ENCODE data around the gene MNAT1.

MNAT1 gene

DNA sequence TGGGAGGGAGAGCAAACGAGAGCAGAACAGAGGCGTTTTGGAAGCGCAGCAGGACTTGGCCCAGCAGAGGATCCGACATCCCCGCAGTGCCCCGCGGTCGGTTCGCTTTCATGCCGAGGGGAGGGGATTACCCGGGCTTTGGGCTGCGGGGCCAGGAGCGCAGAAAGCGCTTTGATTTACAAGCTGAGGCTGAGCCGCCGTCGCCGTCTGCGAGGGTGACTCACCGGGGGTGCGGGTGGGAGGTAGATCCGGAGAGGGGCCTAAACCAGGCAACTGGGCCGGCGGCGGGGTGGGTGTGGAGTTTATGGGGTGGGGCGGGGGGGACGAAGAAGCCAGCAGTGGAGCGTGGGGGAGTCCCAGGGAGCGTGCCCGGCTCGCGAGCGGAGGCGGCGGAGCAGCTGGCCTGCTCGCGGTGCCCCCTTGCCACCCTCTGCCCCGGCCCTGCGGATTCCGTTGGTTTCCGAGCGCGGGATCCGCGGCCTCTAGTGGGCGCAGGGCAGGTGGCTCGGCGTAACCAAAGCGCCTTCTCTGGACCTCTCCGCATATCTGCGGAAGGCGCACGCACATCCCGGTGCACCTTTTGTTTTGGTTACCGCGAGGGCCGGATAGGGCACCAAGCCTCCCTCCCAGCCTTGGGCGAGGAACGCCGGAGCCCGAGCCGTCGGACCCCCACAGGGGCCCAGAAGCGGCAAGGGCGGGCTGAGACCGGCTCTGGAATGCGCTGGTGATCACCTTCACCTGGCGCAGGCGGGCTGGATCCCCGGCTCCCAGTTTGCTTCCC, 13.0 kb upstream of the MNAT1 start (continued):
- TF ChIP-seq SP7 (tag by site-specific recombination; IDR thresholded peaks at IDR 0.05) (peak; percentile 51), SALL2 (tag by site-specific recombination; IDR thresholded peaks at IDR 0.05; ENCODE audit: borderline replicate concordance) (no peak), ZNF341 (tag by site-specific recombination; IDR thresholded peaks at IDR 0.05; ENCODE audit: low read depth) (no peak), ZNF112 (tag by site-specific recombination; IDR thresholded peaks at IDR 0.05) (no peak), ZXDB (tag by site-specific recombination; IDR thresholded peaks at IDR 0.05) (peak; percentile 52; the same call in 1 of the 2 replicates), ZNF404 (tag by site-specific recombination; IDR thresholded peaks at IDR 0.05) (no peak), ZBTB21 (tag by site-specific recombination; IDR thresholded peaks at IDR 0.05) (no peak), ZNF335 (tag by site-specific recombination; conservative IDR thresholded peaks at IDR 0.05) (peak; percentile 49), ZNF18 (tag by site-specific recombination; IDR thresholded peaks at IDR 0.05) (no peak), ZNF521 (tag by site-specific recombination; IDR thresholded peaks at IDR 0.05) (no peak), SP3 (tag by site-specific recombination; IDR thresholded peaks at IDR 0.05) (peak; percentile 30; the same call in 1 of the 2 replicates), ZNF701 (tag by site-specific recombination; IDR thresholded peaks at IDR 0.05) (no peak), ZNF140 (tag by site-specific recombination; IDR thresholded peaks at IDR 0.05) (no peak), OSR2 (tag by site-specific recombination; IDR thresholded peaks at IDR 0.05) (no peak), ZBTB11 (tag by site-specific recombination; conservative IDR thresholded peaks at IDR 0.05; ENCODE audit: low read depth) (0 out of 2 replicates have a peak, but pooled peaks have one; percentile 30), ZIC2 (tag by site-specific recombination; IDR thresholded peaks at IDR 0.05) (peak; percentile 95), KLF9 (tag by site-specific recombination; IDR thresholded peaks at IDR 0.05; ENCODE audit: low read depth) (peak; percentile 65), WT1 (tag by site-specific recombination; IDR thresholded peaks at IDR 0.05) (0 out of 2 replicates have a peak, but pooled peaks have one; percentile 19)
- TF ChIP-seq, protein P1, sequence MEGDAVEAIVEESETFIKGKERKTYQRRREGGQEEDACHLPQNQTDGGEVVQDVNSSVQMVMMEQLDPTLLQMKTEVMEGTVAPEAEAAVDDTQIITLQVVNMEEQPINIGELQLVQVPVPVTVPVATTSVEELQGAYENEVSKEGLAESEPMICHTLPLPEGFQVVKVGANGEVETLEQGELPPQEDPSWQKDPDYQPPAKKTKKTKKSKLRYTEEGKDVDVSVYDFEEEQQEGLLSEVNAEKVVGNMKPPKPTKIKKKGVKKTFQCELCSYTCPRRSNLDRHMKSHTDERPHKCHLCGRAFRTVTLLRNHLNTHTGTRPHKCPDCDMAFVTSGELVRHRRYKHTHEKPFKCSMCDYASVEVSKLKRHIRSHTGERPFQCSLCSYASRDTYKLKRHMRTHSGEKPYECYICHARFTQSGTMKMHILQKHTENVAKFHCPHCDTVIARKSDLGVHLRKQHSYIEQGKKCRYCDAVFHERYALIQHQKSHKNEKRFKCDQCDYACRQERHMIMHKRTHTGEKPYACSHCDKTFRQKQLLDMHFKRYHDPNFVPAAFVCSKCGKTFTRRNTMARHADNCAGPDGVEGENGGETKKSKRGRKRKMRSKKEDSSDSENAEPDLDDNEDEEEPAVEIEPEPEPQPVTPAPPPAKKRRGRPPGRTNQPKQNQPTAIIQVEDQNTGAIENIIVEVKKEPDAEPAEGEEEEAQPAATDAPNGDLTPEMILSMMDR (tag by site-specific recombination; IDR thresholded peaks at IDR 0.05): peak; percentile 76

GRCh38 chr14:60722107-60722356, 12.5 kb upstream of the MNAT1 start:
- Histone ChIP-seq H3K4me1 (ENCODE audit: control insufficient read depth, insufficient read depth, low read length) (peaks cover 12% of the 10 kb centered on the region), H3K27ac (ENCODE audit: extremely low read depth, low read depth, low read length) (peak overlapping the region; percentile 99), H3K36me3 (ENCODE audit: control insufficient read depth in 2 of 2, insufficient read depth in 1 of 2, low read length in 2 of 2) (peaks cover 13 to 33% of the 10 kb centered on the region in 2 experiments), H3K4me3 (ENCODE audit: low read depth, low read length) (peak overlapping the region; percentile 96), H3K9me3 (ENCODE audit: control insufficient read depth, insufficient read depth, low read depth, low read length) (no peaks in the 10 kb centered on the region)
- POLR2A ChIA-PET: interaction anchor here (1.6 to 4.4 kb wide), 5 partner anchors 68 to 301 kb away, joined by 3 to 62 read pairs (median 6); partner anchors contain the start of genes SIX1, SLC38A6 and TRMT5
- CTCF ChIA-PET: interaction anchor here (1.0 to 1.2 kb wide), 3 partner anchors 12 to 74 kb away, joined by 3 read pairs; partner anchors contain the start of gene MNAT1
- TF ChIP-seq, protein P2, sequence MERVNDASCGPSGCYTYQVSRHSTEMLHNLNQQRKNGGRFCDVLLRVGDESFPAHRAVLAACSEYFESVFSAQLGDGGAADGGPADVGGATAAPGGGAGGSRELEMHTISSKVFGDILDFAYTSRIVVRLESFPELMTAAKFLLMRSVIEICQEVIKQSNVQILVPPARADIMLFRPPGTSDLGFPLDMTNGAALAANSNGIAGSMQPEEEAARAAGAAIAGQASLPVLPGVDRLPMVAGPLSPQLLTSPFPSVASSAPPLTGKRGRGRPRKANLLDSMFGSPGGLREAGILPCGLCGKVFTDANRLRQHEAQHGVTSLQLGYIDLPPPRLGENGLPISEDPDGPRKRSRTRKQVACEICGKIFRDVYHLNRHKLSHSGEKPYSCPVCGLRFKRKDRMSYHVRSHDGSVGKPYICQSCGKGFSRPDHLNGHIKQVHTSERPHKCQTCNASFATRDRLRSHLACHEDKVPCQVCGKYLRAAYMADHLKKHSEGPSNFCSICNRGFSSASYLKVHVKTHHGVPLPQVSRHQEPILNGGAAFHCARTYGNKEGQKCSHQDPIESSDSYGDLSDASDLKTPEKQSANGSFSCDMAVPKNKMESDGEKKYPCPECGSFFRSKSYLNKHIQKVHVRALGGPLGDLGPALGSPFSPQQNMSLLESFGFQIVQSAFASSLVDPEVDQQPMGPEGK (tag by site-specific recombination; IDR thresholded peaks at IDR 0.05): no peak
- TF ChIP-seq KLF7 (tag by site-specific recombination; IDR thresholded peaks at IDR 0.05; ENCODE audit: borderline replicate concordance) (no peak), ZFHX2 (tag by site-specific recombination; conservative IDR thresholded peaks at IDR 0.05) (no peak), ZBTB11 (tag by site-specific recombination; conservative IDR thresholded peaks at IDR 0.05; ENCODE audit: low read depth) (no peak), ZNF600 (tag by site-specific recombination; IDR thresholded peaks at IDR 0.05) (no peak)

Measured in HEK293 (cell line).